SK-N-SH treated with all-trans-retinoic acid at 6 μM for 48 hours (cell line): ENCODE results near the gene CCNJ.

Experiments
- ARNTL ChIP-seq: fragments of 450-650 bp; formaldehyde crosslinking; IDR thresholded peaks from 2 replicates; pipeline ENCODE4 v1.5.0; 2020; ENCODE audit warnings: low read depth, mild to moderate bottlenecking, moderate library complexity, borderline replicate concordance
- BACH2 ChIP-seq: fragments of 250-450 bp; sonication (Bioruptor Pico); IDR thresholded peaks from 2 replicates; pipeline ENCODE4 v1.9.0; 2021; ENCODE audit warnings: mild to moderate bottlenecking, borderline replicate concordance
- CSDC2 ChIP-seq: fragments of 250-450 bp; sonication (Bioruptor Pico); IDR thresholded peaks from 2 replicates; pipeline ENCODE4 v1.5.0; 2020; ENCODE audit warnings: mild to moderate bottlenecking, moderate library complexity
- ESRRG ChIP-seq: fragments of 250-450 bp; sonication (Bioruptor Pico); IDR thresholded peaks from 2 replicates; pipeline ENCODE4 v1.6.1; 2021; ENCODE audit warnings: mild to moderate bottlenecking
- ISL1 ChIP-seq: fragments of 250-450 bp; sonication (Bioruptor Pico); IDR thresholded peaks from 2 replicates; pipeline ENCODE4 v2.1.2; 2022; ENCODE audit warnings: mild to moderate bottlenecking, moderate library complexity
- OSR1 ChIP-seq: fragments of 250-450 bp; sonication (Bioruptor Pico); IDR thresholded peaks from 2 replicates; pipeline ENCODE4 v1.8.0; 2022; ENCODE audit warnings: moderate library complexity, mild to moderate bottlenecking, inconsistent platforms
- ZFP3 ChIP-seq: fragments of 250-450 bp; sonication (Bioruptor Pico); IDR thresholded peaks from 2 replicates; pipeline ENCODE4 v1.5.0; 2020; ENCODE audit warnings: mild to moderate bottlenecking, moderate library complexity
- ZFP30 ChIP-seq: fragments of 450-650 bp; formaldehyde crosslinking; IDR thresholded peaks from 2 replicates; pipeline ENCODE4 v1.5.0; 2022; ENCODE audit warnings: mild to moderate bottlenecking, moderate library complexity
- TF ChIP-seq, protein P1 (sequence below): fragments of 250-450 bp; sonication (Bioruptor Pico); IDR thresholded peaks from 2 replicates; pipeline ENCODE4 v1.8.0; 2020; ENCODE audit warnings: mild to moderate bottlenecking, moderate library complexity, borderline replicate concordance
- TF ChIP-seq, protein P2 (sequence below): fragments of 250-450 bp; sonication (Bioruptor Pico); IDR thresholded peaks from 2 replicates; pipeline ENCODE4 v1.5.1; 2020; ENCODE audit warnings: low read depth, mild to moderate bottlenecking, moderate library complexity
- TF ChIP-seq, protein P3 (sequence below): fragments of 250-450 bp; sonication (Bioruptor Pico); IDR thresholded peaks from 2 replicates; pipeline ENCODE4 v1.5.0; 2020; ENCODE audit warnings: mild to moderate bottlenecking, moderate library complexity

- TF ChIP-seq ISL1 (no peak), ZFP3 (CRISPR knock-in tag) (no peak), ESRRG (no peak), CSDC2 (CRISPR knock-in tag) (no peak), BACH2 (CRISPR knock-in tag) (no peak), OSR1 (CRISPR knock-in tag) (no peak), ZFP30 (CRISPR knock-in tag) (no peak), ARNTL (CRISPR knock-in tag) (no peak)
- TF ChIP-seq, protein P1, sequence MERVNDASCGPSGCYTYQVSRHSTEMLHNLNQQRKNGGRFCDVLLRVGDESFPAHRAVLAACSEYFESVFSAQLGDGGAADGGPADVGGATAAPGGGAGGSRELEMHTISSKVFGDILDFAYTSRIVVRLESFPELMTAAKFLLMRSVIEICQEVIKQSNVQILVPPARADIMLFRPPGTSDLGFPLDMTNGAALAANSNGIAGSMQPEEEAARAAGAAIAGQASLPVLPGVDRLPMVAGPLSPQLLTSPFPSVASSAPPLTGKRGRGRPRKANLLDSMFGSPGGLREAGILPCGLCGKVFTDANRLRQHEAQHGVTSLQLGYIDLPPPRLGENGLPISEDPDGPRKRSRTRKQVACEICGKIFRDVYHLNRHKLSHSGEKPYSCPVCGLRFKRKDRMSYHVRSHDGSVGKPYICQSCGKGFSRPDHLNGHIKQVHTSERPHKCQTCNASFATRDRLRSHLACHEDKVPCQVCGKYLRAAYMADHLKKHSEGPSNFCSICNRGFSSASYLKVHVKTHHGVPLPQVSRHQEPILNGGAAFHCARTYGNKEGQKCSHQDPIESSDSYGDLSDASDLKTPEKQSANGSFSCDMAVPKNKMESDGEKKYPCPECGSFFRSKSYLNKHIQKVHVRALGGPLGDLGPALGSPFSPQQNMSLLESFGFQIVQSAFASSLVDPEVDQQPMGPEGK (CRISPR knock-in tag) = no peak
- TF ChIP-seq, protein P2, sequence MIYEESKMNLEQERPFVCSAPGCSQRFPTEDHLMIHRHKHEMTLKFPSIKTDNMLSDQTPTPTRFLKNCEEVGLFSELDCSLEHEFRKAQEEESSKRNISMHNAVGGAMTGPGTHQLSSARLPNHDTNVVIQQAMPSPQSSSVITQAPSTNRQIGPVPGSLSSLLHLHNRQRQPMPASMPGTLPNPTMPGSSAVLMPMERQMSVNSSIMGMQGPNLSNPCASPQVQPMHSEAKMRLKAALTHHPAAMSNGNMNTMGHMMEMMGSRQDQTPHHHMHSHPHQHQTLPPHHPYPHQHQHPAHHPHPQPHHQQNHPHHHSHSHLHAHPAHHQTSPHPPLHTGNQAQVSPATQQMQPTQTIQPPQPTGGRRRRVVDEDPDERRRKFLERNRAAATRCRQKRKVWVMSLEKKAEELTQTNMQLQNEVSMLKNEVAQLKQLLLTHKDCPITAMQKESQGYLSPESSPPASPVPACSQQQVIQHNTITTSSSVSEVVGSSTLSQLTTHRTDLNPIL = no peak
- TF ChIP-seq, protein P3, sequence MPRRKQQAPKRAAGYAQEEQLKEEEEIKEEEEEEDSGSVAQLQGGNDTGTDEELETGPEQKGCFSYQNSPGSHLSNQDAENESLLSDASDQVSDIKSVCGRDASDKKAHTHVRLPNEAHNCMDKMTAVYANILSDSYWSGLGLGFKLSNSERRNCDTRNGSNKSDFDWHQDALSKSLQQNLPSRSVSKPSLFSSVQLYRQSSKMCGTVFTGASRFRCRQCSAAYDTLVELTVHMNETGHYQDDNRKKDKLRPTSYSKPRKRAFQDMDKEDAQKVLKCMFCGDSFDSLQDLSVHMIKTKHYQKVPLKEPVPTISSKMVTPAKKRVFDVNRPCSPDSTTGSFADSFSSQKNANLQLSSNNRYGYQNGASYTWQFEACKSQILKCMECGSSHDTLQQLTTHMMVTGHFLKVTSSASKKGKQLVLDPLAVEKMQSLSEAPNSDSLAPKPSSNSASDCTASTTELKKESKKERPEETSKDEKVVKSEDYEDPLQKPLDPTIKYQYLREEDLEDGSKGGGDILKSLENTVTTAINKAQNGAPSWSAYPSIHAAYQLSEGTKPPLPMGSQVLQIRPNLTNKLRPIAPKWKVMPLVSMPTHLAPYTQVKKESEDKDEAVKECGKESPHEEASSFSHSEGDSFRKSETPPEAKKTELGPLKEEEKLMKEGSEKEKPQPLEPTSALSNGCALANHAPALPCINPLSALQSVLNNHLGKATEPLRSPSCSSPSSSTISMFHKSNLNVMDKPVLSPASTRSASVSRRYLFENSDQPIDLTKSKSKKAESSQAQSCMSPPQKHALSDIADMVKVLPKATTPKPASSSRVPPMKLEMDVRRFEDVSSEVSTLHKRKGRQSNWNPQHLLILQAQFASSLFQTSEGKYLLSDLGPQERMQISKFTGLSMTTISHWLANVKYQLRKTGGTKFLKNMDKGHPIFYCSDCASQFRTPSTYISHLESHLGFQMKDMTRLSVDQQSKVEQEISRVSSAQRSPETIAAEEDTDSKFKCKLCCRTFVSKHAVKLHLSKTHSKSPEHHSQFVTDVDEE (CRISPR knock-in tag) = no peak
Observed at GRCh38 chr10:96089116-96089515, 45.7 kb downstream of the CCNJ start.
